Measurements from ENCODE around the gene KREMEN1.

Gene KREMEN1

GRCh38 chr22:29146091-29146560 lies 73.3 kb downstream of the KREMEN1 start:
- Histone ChIP-seq H3K9me3 (no peaks in the 10 kb centered on the region), H3K27me3 (no peaks in the 10 kb centered on the region), H3K36me3 (no peaks in the 10 kb centered on the region), H3K4me1 (peaks cover 5% of the 10 kb centered on the region; the same call in 1 of the 2 replicates), H3K4me3 (ENCODE audit: low read depth, low read length) (no peak overlapping the region)
- DNase-seq = no peak
- TF ChIP-seq CTCF (IDR thresholded peaks at IDR 0.05; ENCODE audit: low read depth, low read length) = no peak

DNA sequence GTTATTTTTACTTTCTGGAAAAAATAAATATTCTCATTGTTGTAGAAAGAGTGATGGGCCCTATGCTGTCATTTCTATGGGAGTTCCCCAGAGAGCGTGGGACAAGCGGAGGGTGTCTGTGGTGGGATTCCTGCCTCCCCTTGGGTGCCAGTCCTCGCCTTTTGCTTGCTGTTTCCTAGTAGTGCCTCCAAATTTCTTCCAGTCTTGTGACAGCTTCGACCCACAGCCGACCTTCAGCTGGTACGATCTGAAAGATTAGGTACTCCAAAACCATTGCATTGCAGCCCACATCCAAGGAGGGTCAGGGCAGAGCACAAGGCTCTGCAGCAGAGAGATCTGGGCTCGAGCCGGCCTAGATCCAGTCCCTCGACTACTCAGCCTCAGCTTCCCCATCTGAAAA lies 73.9 kb downstream of the KREMEN1 start:
- H3K4me1 ChIP-seq = peaks cover 5% of the 10 kb centered on the region; the same call in 1 of the 2 replicates
- H3K9me3 ChIP-seq = no peaks in the 10 kb centered on the region
- no peaks in the 10 kb centered on the region for H3K36me3 ChIP-seq
- no peak for TF ChIP-seq CTCF (IDR thresholded peaks at IDR 0.05; ENCODE audit: low read depth, low read length)
- no peaks in the 10 kb centered on the region for H3K27me3 ChIP-seq
- no peak for DNase-seq
- no peak overlapping the region for H3K4me3 ChIP-seq (ENCODE audit: low read depth, low read length)

DNA sequence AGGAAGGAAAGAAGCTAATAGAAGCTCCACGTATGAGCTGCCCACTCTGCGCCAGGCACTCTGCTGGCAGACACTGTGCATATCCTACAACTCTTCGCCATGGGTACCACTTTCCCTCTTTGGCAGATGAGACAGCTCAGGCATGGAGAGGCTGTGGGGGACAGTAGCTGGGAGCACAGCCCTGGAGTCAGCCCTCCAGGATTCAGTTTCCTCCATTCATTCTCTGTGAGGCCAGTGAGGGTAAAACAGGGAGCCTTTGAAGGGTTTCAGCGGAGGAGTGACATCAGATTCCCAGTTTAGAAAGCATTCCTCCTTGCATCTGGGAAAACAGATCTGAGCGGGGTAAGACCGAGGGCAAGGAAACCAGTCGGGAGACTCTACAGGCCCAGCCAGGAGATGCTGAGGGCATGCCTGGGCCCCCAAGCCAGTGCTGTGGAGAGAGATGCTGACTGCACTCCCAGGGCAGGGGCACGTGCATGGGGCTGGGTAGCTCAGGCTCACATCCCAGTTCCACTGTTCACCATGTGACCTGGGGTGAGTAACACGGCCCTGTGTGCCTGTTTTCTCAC lies 74.6 kb downstream of the KREMEN1 start:
- Histone ChIP-seq H3K4me1 (peaks cover 5% of the 10 kb centered on the region; the same call in 1 of the 2 replicates), H3K27me3 (no peaks in the 10 kb centered on the region), H3K36me3 (no peaks in the 10 kb centered on the region), H3K9me3 (no peaks in the 10 kb centered on the region), H3K4me3 (ENCODE audit: low read depth, low read length) (no peak overlapping the region)
- TF ChIP-seq CTCF (IDR thresholded peaks at IDR 0.05; ENCODE audit: low read depth, low read length) = no peak
- no peak for DNase-seq

GRCh38 chr22:29148036-29148435 lies 75.2 kb downstream of the KREMEN1 start:
- Histone ChIP-seq H3K4me1 (peaks cover 5% of the 10 kb centered on the region; the same call in 1 of the 2 replicates), H3K4me3 (ENCODE audit: low read depth, low read length) (no peak overlapping the region), H3K36me3 (no peaks in the 10 kb centered on the region), H3K27me3 (no peaks in the 10 kb centered on the region), H3K9me3 (no peaks in the 10 kb centered on the region)
- TF ChIP-seq CTCF (IDR thresholded peaks at IDR 0.05; ENCODE audit: low read depth, low read length) = no peak
- DNase-seq = no peak

DNA sequence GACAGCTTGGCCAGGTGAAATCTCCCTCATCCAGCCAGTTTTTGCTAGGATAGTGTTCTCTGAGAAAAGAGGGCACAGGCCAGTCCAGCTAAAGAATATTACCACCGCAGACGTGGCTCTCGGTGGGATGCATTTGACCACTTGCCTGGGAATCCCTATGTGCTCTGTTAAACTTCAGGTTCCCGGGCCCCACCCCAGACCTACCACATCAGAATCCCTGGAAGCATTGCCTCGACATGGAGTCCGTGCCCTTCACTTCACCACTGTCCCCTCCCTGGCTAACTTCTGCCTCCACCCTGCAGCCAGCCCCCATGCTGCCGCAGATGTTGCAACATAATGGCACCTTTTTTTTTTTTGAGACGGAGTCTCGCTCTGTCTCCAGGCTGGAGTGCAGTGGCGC lies 76.0 kb downstream of the KREMEN1 start:
- DNase-seq = no peak
- H3K27me3 ChIP-seq = no peaks in the 10 kb centered on the region
- H3K4me3 ChIP-seq (ENCODE audit: low read depth, low read length) = no peak overlapping the region
- no peaks in the 10 kb centered on the region for H3K36me3 ChIP-seq
- TF ChIP-seq CTCF (IDR thresholded peaks at IDR 0.05; ENCODE audit: low read depth, low read length) = no peak
- H3K4me1 ChIP-seq = peaks cover 4% of the 10 kb centered on the region; the same call in 1 of the 2 replicates
- H3K9me3 ChIP-seq = no peaks in the 10 kb centered on the region

- Histone ChIP-seq H3K27me3 (no peaks in the 10 kb centered on the region), H3K36me3 (no peaks in the 10 kb centered on the region), H3K4me3 (ENCODE audit: low read depth, low read length) (no peak overlapping the region), H3K4me1 (no peaks in the 10 kb centered on the region), H3K9me3 (no peaks in the 10 kb centered on the region)
- DNase-seq = no peak
- TF ChIP-seq CTCF (IDR thresholded peaks at IDR 0.05; ENCODE audit: low read depth, low read length) = no peak
Observed at GRCh38 chr22:29149841-29150555, 77.2 kb downstream of the KREMEN1 start.

All from BE2C (cell line).